Heart right ventricle (tissue), 16 donors: ENCODE data around the gene CTBS. TPM values are rescaled to one million over a fixed set of nuclear protein-coding genes. Genes with fewer than 3 reads are reported as not detected.

Source experiments
- ATAC-seq, 8 donors: fragments of 200-7000 bp; cut with Tn5 transposase; one replicate each; pipeline ENCODE4 v1.9.1; 2020; ENCODE audit warnings: mild to moderate bottlenecking in 8 of 8, moderate library complexity in 8 of 8, moderate number of reproducible peaks in 1 of 8
- DNase-seq, 2 donors: peaks; one replicate each; pipeline ENCODE4 v3.0.0-alpha.2; 2020
- H3K27ac ChIP-seq, 10 donors: fragments of 200-600 bp; sonication (generic) in 2 of 10; one replicate each; pipeline versions ENCODE4 v1.5.0 to v1.8.0; 2020 to 2022; ENCODE audit warnings: mild to moderate bottlenecking in 3 of 10
- H3K27me3 ChIP-seq, 7 donors: fragments of 200-600 bp; one replicate each; pipeline ENCODE4 v1.8.0; 2021 to 2022; ENCODE audit warnings: mild to moderate bottlenecking in 2 of 7
- H3K36me3 ChIP-seq, 9 donors: fragments of 200-600 bp; sonication (generic) in 1 of 9; one replicate each; pipeline versions ENCODE4 v1.5.0 to v1.8.0; 2020 to 2022; ENCODE audit warnings: mild to moderate bottlenecking in 2 of 9
- H3K4me1 ChIP-seq, 9 donors: fragments of 200-600 bp; sonication (generic) in 1 of 9; one replicate each; pipeline versions ENCODE4 v1.5.0 to v1.8.0; 2020 to 2022; ENCODE audit warnings: mild to moderate bottlenecking in 4 of 9
- H3K4me3 ChIP-seq, 10 donors: fragments of 200-600 bp; sonication (generic) in 2 of 10; one replicate each; pipeline versions ENCODE4 v1.5.0 to v1.8.0; 2020 to 2022; ENCODE audit warnings: mild to moderate bottlenecking in 7 of 10, moderate library complexity in 2 of 10
- H3K9me3 ChIP-seq, 11 donors: fragments of 200-600 bp in 10 of 11; sonication (generic) in 2 of 11; one replicate each; pipeline versions ENCODE4 v1.5.0 to v1.8.0; 2013 to 2022; ENCODE audit warnings: mild to moderate bottlenecking in 2 of 11, control low read depth in 1 of 11, moderate library complexity in 1 of 11
- WGBS, 2 donors: extraction: QIAGEN DNeasy Blood & Tissue Kit; methylation state at CpG; one replicate each; pipeline ENCODE4 v1.1.7; 2013; ENCODE audit warnings: inconsistent platforms in 1 of 2; 5-methylcytosine and 5-hydroxymethylcytosine counted together
- intact Hi-C, 10 donors: fragments of 100-400 bp; cut with DNase I; formaldehyde crosslinking; loops; one replicate each; pipeline versions ENCODE4 v1.11.1 to v1.14.2; 2022
- polyA plus RNA-seq, 2 donors: library from polyadenylated mRNA; stranded (reverse); fragments of 200-250 nt; gene quantifications; one replicate each; pipeline ENCODE4 v1.2.3, GENCODE V29; 2013
- total RNA-seq, 10 donors: library from RNA; stranded (reverse); fragmentation: NEBNext Ultra II Directional in 3 of 10; extraction: Animal tissue kit (Norgen Biotek cat#: 25700) in 3 of 10; gene quantifications; one replicate each; pipeline versions ENCODE4 v1.2.1 to v1.2.4, GENCODE V29; 2021 to 2023
- TF ChIP-seq, protein P1 (sequence below), 9 donors: fragments of 200-600 bp; sonication (generic) in 2 of 9; IDR thresholded peaks; one replicate each; pipeline versions ENCODE4 v1.5.0 to v1.8.0; 2021 to 2022; ENCODE audit warnings: antibody characterized with exemption in 9 of 9, mild to moderate bottlenecking in 5 of 9, moderate library complexity in 1 of 9
- donor health status: Arrhythmogenic right ventricular cardiomyopathy.
- donor health status: ischemic (EF 13 %, LVEDD 7.1; RV severe dilation, severe dysfunction).
- donor health status: healthy with polysubstance abuse.
- donor health status: DM: no; HTN: yes; CAD: no.
- donor health status: DM: no; HTN: no; CAD: no.
- donor health status: ischemic (EF 25% LVEDD 6.9; RV normal size, moderate dysfunction).
- donor health status: ischemic (EF 25% LVEDD 5.7; RV mildly dilated, moderate dysfunction).
- donor health status: healthy.
- donor health status: DM: yes; HTN: yes; CAD: no.
- donor health status: Ischemic cardiomyopathy.
- donor health status: ischemic (EF 35%, LVEDD 5.7; RV mildly dilated, moderate dysfunction).
- donor health status: nonischemic (EF 11% LVEDD 7.7; RV severe dilation, severe dysfunction).
- donor health status: DM: yes; HTN: yes; CAD: no.
- donor health status: PGD.
- donor health status: ischemic (EF 29% LVEDD 5.4; RV normal size, mild dysfunction).
- donor health status: nonischemic (EF 23%, LVEDD 6.1; RV moderate dilation, normal function).

The CTBS gene
- total and polyA plus RNA-seq, 12 donors, result 3.5 to 13.2 (median 7.2) TPM

DNA sequence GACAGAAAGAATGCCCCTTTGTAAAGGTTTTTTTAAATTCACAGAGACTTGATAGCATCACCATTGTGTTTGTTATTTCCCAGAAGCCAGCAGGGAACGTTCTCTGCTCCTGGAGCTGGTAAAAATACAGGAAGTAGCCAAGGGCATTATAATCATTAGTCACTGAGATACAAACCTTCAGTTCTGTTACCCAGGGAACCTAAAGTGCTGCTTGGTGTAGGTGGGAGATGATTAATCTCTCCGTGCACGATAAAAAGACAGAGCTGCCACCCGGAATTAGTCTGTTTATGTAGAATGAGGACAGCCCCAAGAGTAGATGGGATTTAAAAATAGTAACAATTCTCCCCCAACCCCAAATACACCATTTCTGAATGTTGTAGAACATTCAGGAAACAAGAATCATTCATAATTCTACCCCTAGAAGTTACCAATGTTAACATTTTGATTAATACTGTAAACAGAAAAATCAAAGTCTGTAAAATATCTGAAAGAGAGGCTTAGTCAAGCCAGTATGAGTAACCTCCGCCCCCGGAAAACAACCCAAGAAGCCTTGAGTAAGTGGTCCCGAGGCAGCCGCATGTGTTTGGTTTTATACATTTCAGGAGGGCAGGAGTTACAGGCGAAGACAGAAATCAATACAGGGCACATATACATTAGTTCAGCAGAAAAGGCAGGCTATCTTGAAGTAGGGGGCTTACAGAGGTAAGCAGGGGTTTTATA lies 45.3 kb upstream of the CTBS start:
- ATAC-seq (peak in 2 of 8 donors; percentile 45 to 69), DNase-seq (no peak)
- Histone ChIP-seq H3K4me3 (peak overlapping the region in 1 of 10 donors; percentile 84), H3K9me3 (peaks cover 0 to under 1% (median 0%) of the 10 kb centered on the region in 11 donors), H3K4me1 (peaks cover 0 to 26% (median 5%) of the 10 kb centered on the region in 9 donors), H3K36me3 (no peaks in the 10 kb centered on the region), H3K27ac (peak overlapping the region in 5 of 10 donors; percentile 1 to 80 (median 28)), H3K27me3 (no peaks in the 10 kb centered on the region)
- TF ChIP-seq, protein P1, sequence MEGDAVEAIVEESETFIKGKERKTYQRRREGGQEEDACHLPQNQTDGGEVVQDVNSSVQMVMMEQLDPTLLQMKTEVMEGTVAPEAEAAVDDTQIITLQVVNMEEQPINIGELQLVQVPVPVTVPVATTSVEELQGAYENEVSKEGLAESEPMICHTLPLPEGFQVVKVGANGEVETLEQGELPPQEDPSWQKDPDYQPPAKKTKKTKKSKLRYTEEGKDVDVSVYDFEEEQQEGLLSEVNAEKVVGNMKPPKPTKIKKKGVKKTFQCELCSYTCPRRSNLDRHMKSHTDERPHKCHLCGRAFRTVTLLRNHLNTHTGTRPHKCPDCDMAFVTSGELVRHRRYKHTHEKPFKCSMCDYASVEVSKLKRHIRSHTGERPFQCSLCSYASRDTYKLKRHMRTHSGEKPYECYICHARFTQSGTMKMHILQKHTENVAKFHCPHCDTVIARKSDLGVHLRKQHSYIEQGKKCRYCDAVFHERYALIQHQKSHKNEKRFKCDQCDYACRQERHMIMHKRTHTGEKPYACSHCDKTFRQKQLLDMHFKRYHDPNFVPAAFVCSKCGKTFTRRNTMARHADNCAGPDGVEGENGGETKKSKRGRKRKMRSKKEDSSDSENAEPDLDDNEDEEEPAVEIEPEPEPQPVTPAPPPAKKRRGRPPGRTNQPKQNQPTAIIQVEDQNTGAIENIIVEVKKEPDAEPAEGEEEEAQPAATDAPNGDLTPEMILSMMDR (IDR thresholded peaks at IDR 0.05), result no peak
- WGBS, 2 donors, result 53 to 55% methylated on average over 9 of the region's 9 CpGs
- intact Hi-C loops, result loop anchor here in 9 of 10 donors (5.0 to 10.0 kb wide), 8 partner anchors 65 to 182 kb away; partner anchors contain the start of genes GNG5 (in 2 of the 9), SPATA1 (in 2 of the 9) and SSX2IP (in 1 of the 9)

DNA sequence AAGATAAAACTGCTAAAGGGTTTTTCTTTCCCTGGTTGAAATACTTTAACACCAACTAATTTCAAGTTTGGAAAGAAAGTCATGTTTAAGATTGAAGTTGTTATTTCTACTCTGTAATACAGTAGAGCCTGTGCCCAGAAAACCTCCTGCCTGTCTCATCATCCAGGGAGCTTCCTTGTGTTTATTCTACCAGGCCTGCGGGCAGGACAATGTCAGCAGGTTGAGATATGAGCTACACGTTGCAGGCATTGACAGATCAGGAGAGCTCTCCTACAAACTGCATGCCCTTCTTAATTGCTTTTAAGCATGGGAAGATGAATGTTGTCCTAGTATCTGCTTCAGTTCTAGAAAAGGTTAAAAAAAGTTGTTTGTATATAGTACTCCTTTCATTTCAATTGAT lies 43.1 kb upstream of the CTBS start:
- intact Hi-C loops, result loop anchor here in 4 of 10 donors (5.0 to 10.0 kb wide), 4 partner anchors 110 to 180 kb away; partner anchors contain the start of genes GNG5 (in 1 of the 4) and SPATA1 (in 1 of the 4)
- 30 to 33% methylated on average over 2 of the region's 2 CpGs for WGBS, 2 donors
- no peaks in the 10 kb centered on the region for H3K27me3 ChIP-seq
- no peak overlapping the region for H3K4me3 ChIP-seq
- peaks cover 0 to 15% (median 0%) of the 10 kb centered on the region in 11 donors for H3K9me3 ChIP-seq
- ATAC-seq (no peak), DNase-seq (no peak)
- no peak overlapping the region for H3K27ac ChIP-seq
- H3K36me3 ChIP-seq, result no peaks in the 10 kb centered on the region
- TF ChIP-seq, protein P1 (IDR thresholded peaks at IDR 0.05), result no peak
- peaks cover 0 to 26% (median 5%) of the 10 kb centered on the region in 9 donors for H3K4me1 ChIP-seq

DNA sequence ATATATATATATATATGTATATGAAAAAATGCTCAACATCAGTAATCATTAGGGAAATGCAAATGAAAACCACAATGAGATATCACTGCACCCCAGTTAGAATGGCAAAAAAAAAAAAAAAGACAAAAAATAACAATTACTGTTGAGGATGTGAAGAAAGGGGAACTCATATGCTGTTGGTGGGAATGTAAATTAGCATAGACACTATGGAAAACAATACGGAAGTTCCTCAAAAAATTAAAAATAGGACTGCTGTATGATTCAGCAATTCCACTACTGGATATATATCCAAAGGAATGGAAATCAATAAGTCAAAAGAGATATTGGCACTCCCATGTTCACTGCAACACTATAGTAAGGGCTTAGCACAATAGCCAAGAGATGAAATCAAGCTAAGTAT lies 41.5 kb upstream of the CTBS start:
- H3K4me1 ChIP-seq, result peaks cover 0 to 22% (median 5%) of the 10 kb centered on the region in 9 donors
- ATAC-seq, result no peak
- 89 to 91% methylated on average over 1 of the region's 1 CpG for WGBS, 2 donors

DNA sequence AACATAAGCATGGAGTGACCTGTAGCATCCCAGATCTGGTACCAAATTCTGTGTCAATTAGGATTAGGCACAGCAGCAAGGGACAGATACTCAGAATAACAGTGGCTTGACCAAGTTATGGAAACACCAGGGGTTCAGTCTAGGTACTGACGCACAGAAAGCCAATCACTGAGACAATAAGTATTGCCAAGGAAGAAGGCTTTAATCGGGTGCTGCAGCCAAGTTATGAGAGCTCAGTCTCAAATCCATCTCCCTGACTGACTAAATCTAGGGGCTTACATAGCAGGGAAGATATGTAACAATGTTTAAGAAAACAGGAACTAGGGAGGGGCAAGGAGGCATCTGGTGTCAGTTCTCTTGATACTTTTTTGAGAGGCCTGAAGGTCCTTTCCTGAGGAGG lies 39.6 kb upstream of the CTBS start:
- no peak for DNase-seq
- WGBS, 2 donors, result 90% methylated on average over 2 of the region's 2 CpGs
- intact Hi-C loops, result loop anchor here in 1 of 10 donors (10.0 kb wide), 1 partner anchor 141 kb away; no protein-coding TSS in a partner anchor

More for the DNA sequence above, 41.5 kb upstream of the CTBS start:
- Histone ChIP-seq H3K4me3 (no peak overlapping the region), H3K9me3 (peaks cover 0 to 15% (median 0%) of the 10 kb centered on the region in 11 donors), H3K36me3 (no peaks in the 10 kb centered on the region), H3K27ac (no peak overlapping the region), H3K27me3 (no peaks in the 10 kb centered on the region)
- intact Hi-C loops, result loop anchor here in 4 of 10 donors (5.0 to 10.0 kb wide), 4 partner anchors 108 to 178 kb away; partner anchors contain the start of genes GNG5 (in 1 of the 4) and SPATA1 (in 1 of the 4)
- TF ChIP-seq, protein P1 (IDR thresholded peaks at IDR 0.05), result no peak
- DNase-seq, result no peak

More for the DNA sequence above, 39.6 kb upstream of the CTBS start:
- no peaks in the 10 kb centered on the region for H3K36me3 ChIP-seq
- peaks cover 0 to 6% (median 0%) of the 10 kb centered on the region in 9 donors for H3K4me1 ChIP-seq
- no peaks in the 10 kb centered on the region for H3K27me3 ChIP-seq
- H3K9me3 ChIP-seq, result peaks cover 0 to 15% (median 0%) of the 10 kb centered on the region in 11 donors
- H3K4me3 ChIP-seq, result no peak overlapping the region
- no peak overlapping the region for H3K27ac ChIP-seq
- TF ChIP-seq, protein P1 (IDR thresholded peaks at IDR 0.05), result no peak
- ATAC-seq, result no peak
